Fibroblast of skin of back (primary cell): ENCODE results near the gene KRT2. TPM values are rescaled to one million over a fixed set of nuclear protein-coding genes. Genes with fewer than 3 reads are reported as not detected.

Experiments
- DNase-seq: peaks from one replicate; pipeline ENCODE4 v3.0.0-alpha.2; 2013
- polyA plus RNA-seq, 2 experiments: library from polyadenylated mRNA; unstranded; fragments of 120-200 nt; gene quantifications; one replicate each; pipeline ENCODE4 v1.2.1, GENCODE V29; 2013; ENCODE audit not compliant: insufficient read length in 2 of 2

Gene KRT2
- not detected for polyA plus RNA-seq (2013, experiment 1 of 2; ENCODE audit: insufficient read length)
- polyA plus RNA-seq (2013, experiment 2 of 2; ENCODE audit: insufficient read length) = not detected

- no peak for DNase-seq
Observed at GRCh38 chr12:52651726-52652261, at the start of gene KRT2. KRT2 (minus strand) TSS chr12:52652211; CDS start chr12:52652142, 69 bp downstream.

- DNase-seq = no peak
Observed at GRCh38 chr12:52701281-52701680, 49.3 kb upstream of the KRT2 start.

GRCh38 chr12:52699960-52700359, 47.9 kb upstream of the KRT2 start:
- no peak for DNase-seq

DNA sequence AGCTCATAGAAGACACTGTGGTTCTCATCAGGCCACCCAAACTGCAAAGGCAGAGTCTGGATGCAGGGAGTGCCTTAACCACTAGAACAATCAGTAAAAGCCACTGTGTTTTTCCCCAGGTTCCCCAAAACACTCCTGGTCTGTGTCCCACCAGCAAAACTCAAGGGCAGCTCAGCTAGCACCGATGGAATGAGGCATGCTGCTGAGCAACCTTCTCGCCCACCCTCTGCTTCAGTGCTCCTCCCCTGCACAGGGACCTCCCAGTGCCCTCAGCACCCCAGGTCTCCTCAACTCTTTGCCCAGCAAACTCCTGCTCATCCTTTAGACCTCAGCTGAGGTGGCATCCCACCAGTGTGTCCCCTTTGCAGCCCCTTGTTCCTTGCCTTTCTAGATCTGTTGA, 47.4 kb upstream of the KRT2 start:
- no peak for DNase-seq

DNA sequence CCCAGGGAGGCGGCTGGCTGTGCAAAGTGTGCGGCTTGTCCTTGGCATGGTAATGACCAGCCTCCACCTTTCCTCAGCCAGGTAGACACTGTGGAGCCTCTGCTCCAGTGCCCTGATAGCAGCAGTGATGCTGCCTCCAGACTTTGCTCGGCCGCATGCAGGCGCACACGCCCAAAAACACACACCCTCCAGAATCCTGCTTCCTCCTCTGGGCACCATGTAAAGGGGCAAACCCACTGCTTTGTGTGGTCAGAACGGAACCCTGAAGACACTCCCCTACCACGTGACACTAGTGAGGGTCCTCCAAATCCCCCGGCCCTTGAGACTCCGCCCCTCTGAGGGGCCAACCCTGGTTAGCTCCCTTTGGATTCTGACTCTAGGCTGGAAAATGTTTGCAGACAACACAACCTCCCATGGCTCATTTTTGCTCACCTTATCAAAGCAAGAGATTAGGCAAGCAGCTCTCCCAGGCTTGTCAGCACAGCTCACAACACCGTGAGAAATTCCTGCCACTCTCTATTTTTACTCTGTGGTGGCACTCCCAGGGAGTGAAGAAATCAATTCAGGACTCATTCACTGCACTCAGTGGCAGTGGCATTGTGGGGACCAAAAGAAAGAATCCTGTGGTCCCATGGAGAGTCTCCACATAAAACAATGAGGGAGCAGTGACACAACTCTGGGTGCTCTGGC, 46.8 kb upstream of the KRT2 start:
- no peak for DNase-seq

DNA sequence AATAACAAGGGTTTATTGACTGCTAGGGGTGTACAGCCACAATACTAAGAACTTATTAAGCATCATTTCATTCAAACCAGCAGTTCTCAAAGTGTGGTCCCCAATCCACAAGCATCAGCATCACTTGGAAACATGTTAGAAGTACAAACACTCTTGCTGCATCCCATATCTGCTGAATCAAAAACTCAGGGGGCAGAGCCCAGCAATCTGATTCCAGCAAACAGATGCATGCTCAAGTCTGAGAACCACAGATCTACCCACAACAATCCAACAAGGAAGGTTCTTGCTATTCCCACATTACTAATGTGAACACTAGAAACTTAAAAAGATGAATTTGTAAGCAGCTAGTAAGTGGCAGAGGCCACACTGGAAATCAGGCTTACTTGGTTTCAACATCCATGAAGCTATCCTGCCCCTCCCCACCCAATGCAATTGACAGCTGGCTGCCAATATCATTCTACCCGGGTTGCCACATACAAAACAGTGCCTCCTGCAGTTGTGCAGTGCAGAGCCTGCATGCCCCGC, 45.1 kb upstream of the KRT2 start:
- DNase-seq = no peak

- DNase-seq = no peak
Observed at GRCh38 chr12:52696588-52696987, 44.6 kb upstream of the KRT2 start.

DNA sequence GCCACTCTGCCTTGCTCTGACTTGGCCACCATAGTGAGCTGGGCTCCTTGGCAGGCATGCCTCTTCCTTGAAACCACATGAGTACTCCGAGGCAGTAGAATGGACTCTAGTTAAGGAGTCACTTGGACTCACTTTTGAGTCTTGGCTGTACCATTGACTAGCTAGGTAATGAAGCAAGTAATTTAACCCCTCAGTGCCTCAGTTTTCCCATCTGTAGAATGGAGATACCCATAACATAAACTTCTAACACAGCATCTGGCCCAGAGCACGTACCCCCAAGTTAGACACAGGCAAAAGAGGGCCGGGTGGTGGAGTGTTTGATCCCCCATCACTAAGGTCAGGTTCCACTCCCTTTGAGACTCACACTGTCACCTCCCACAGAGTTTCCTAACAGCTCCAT, 43.0 kb upstream of the KRT2 start:
- DNase-seq = no peak

- no peak for DNase-seq
Observed at GRCh38 chr12:52694151-52694550, 42.1 kb upstream of the KRT2 start.

DNA sequence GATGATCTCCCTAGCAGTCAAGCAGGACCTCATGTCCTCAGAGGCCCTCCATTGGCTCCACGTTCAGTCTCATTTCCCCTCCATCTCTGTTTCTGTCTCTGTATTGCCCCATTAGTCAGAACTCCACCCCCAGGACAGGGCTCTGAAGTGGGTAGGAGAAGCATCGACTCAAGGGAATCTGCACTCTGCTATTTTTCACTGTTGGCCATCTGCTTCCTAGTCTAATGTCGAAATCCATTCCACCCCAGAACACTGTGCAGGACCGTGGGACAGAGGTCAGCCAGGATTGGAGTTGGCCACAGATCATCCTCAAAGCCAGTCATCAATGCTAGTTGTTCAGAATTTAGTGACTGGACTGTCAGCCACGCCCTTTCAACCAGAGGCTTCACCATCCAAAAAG, 41.2 kb upstream of the KRT2 start:
- DNase-seq = no peak

GRCh38 chr12:52692254-52692653, 40.2 kb upstream of the KRT2 start:
- no peak for DNase-seq

DNA sequence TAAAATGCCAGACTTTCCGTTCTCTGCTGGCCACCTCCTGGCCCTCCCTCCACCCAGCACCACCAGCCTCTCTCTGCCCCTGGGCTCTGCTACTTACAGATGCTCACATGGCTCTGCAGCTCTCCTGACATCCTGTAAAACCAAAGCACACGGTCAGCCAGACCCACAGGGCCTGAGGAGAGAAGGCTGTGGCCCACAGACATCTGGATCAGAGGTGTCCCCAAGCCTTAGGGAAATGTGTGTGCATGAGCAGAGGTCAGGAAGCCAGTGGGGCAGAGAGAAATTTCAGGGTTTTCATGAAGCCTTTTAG, 39.8 kb upstream of the KRT2 start:
- DNase-seq = no peak

- DNase-seq = no peak
Observed at GRCh38 chr12:52691076-52691840, 39.2 kb upstream of the KRT2 start.

DNA sequence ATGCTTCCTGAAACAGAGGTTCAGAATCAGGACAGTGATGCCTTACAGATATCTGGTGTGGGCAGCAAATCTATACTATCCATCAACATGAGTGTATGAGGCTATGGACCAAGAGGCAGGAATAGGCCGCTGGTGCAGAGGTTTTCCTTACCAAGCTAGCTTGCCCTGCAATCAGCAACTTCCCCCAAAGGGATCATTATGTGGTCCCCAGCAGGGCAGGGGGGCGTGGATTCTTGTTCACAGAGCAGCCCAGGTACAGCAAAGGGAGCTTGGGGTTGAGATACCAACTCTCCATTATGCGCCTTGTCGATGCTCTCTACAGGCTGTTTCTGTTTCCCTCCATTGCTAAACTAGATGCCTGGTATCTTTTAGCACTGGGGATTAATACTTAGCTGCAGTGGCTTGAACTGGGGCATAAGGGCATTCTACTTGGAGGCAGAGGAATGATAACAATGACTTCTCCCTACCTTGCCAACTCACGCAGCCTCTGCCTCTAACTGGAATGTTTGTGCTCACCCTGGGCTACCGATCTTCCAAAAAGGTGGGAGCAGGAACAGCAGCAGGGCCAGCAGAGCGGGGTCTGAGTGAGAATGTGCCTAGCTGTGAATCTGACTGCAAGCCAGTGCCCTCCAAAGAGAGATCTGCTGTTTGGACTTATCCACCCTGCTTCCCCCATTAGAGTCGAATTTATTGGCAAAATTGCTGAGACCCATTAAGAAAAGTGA, 38.5 kb upstream of the KRT2 start:
- no peak for DNase-seq

DNA sequence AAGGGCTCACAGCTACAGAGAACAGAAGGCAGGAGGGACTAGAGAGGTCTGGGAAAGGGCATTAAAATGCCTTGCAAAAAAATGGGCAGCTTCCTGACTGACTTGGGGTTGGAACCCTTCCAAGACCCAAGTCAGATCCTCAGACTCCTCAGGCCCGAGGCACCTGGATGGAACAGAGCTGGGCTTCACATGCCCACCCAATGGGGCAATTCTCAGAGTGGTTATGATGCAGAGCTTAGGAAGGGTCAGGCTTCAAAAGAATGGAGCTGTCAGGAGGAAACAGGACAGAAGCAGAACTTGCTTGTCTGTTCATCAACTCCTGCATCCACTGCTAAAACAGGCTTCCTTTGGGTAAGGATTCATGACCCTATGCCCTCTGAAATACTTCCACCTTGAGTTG, 37.9 kb upstream of the KRT2 start:
- DNase-seq = no peak

- DNase-seq = no peak
Observed at GRCh38 chr12:52689239-52689638, 37.2 kb upstream of the KRT2 start.

DNA sequence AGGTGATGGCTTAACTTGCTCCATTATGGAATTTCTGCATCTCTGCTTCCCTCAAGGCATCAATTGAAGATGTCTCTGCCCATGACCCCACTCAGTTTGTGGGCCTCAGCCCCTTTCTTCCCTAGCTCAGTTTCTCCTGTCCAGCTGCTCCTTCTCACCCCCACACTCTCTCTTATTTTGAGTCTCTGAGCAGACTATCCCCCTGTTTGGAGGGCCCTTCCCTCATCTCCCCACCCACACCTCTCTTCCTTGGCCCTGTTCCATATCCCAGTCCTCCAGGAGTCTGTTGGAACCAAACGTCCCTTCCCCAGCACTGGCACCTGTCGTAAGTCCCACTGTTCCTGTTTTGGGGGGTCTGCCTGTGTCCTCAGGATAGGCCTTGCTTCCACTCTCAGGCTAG, 36.5 kb upstream of the KRT2 start:
- DNase-seq = no peak

- no peak for DNase-seq
Observed at GRCh38 chr12:52687497-52688385, 35.7 kb upstream of the KRT2 start.

- no peak for DNase-seq
Observed at GRCh38 chr12:52686756-52687487, 34.9 kb upstream of the KRT2 start.

- no peak for DNase-seq
Observed at GRCh38 chr12:52686063-52686462, 34.1 kb upstream of the KRT2 start.

DNA sequence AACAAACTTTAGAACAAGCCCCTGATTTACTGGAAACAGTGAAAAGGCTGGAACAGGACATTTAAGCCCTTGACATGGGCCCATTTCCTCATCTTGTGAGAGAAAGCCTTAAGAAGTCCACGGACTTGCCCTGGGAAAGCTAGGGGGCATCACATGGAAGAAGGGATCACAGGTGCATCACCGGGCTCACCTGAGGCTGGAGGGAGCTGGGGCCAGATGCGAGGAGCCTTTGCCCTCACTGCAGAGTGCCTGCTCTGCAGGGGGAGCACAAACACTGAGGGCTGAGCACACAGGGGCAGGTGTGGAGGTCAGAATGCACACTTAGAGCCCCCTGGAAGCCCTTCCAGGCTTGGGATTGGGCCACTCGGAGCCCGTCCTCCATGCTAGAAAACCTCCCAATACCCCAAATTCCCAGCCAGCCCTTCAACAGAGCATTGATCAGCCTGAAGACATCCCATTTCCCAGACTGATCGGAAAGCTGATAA, 33.4 kb upstream of the KRT2 start:
- no peak for DNase-seq
